A549 (cell line): ENCODE results near the gene NEGR1.

Experiments
- CEBPB ChIP-seq, 2 experiments: fragments of >200 bp in 1 of 2; sonication (Bioruptor Twin) in 1 of 2; formaldehyde crosslinking in 1 of 2; IDR thresholded peaks; 2 replicates each; pipeline ENCODE4 v1.6.1; 2012 to 2016
- EP300 ChIP-seq, 2 experiments: fragments of >200 bp; sonication (Bioruptor Twin); formaldehyde crosslinking; IDR thresholded peaks; 2 replicates in 1 of 2; 3 replicates in 1 of 2; pipeline ENCODE4 v1.6.1; 2016 to 2017
- HDAC2 ChIP-seq: fragments of 200-600 bp; sonication (generic); IDR thresholded peaks from 2 replicates; pipeline ENCODE4 v1.6.1; 2016
- HOXA7 ChIP-seq: fragments of 250-450 bp; sonication (Bioruptor Pico); IDR thresholded peaks from 2 replicates; pipeline ENCODE4 v1.5.0; 2020; ENCODE audit warnings: mild to moderate bottlenecking, moderate library complexity
- POLR2A ChIP-seq: IDR thresholded peaks from 2 replicates; pipeline ENCODE4 v1.6.1; 2012; ENCODE audit warnings: mild to moderate bottlenecking, low read length
- SREBF2 ChIP-seq: fragments of 450-650 bp; IDR thresholded peaks from 2 replicates; pipeline ENCODE4 v1.6.1; 2014; ENCODE audit warnings: mild to moderate bottlenecking, moderate library complexity
- TF ChIP-seq, protein P1 (sequence below): fragments of >200 bp; sonication (Bioruptor Twin); formaldehyde crosslinking; IDR thresholded peaks from 3 replicates; pipeline ENCODE4 v1.5.1; 2016
- TF ChIP-seq, protein P2 (sequence below): IDR thresholded peaks from 2 replicates; pipeline ENCODE4 v1.6.1; 2012

DNA sequence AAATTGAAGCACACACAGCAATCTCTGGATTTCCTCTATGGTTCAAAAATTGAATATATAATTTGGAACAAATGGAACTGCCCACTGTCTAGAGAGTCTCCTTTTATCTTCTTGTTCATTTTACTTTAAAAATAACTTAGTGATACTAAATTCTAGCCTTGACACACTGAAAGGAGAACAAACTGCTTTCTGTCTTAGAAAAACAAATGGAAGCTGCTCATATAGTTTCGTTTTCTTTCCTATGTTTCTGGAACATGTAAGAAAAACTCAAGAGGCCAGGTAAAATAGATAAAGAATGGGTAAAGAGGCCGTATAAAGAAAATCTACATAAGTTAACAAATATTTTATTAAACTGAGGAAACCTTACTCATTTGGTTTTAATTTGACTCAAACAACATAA, 332.7 kb downstream of the NEGR1 start:
- TF ChIP-seq POLR2A, result no peak
- TF ChIP-seq SREBF2, result no peak
- TF ChIP-seq, protein P1, sequence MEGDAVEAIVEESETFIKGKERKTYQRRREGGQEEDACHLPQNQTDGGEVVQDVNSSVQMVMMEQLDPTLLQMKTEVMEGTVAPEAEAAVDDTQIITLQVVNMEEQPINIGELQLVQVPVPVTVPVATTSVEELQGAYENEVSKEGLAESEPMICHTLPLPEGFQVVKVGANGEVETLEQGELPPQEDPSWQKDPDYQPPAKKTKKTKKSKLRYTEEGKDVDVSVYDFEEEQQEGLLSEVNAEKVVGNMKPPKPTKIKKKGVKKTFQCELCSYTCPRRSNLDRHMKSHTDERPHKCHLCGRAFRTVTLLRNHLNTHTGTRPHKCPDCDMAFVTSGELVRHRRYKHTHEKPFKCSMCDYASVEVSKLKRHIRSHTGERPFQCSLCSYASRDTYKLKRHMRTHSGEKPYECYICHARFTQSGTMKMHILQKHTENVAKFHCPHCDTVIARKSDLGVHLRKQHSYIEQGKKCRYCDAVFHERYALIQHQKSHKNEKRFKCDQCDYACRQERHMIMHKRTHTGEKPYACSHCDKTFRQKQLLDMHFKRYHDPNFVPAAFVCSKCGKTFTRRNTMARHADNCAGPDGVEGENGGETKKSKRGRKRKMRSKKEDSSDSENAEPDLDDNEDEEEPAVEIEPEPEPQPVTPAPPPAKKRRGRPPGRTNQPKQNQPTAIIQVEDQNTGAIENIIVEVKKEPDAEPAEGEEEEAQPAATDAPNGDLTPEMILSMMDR, result no peak
- TF ChIP-seq CEBPB (IDR thresholded peaks at IDR 0.05), result no peak
- no peak for TF ChIP-seq HOXA7 (CRISPR knock-in tag)
- TF ChIP-seq EP300 (IDR thresholded peaks at IDR 0.05), result no peak
- TF ChIP-seq HDAC2, result no peak
- TF ChIP-seq, protein P2, sequence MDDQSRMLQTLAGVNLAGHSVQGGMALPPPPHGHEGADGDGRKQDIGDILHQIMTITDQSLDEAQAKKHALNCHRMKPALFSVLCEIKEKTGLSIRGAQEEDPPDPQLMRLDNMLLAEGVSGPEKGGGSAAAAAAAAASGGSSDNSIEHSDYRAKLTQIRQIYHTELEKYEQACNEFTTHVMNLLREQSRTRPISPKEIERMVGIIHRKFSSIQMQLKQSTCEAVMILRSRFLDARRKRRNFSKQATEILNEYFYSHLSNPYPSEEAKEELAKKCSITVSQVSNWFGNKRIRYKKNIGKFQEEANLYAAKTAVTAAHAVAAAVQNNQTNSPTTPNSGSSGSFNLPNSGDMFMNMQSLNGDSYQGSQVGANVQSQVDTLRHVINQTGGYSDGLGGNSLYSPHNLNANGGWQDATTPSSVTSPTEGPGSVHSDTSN, result no peak
